DND-41 (cell line): ENCODE results near the gene C2CD2L.
A peak's percentile ranks its signal among the peaks of the same experiment; 100 is the strongest.

Experiments used
- EZH2 ChIP-seq: IDR thresholded peaks from 3 replicates; pipeline ENCODE4 v1.6.1; 2012; ENCODE audit warnings: borderline replicate concordance, low read depth, mild to moderate bottlenecking, moderate library complexity, low read length, inconsistent platforms; ENCODE audit not compliant: severe bottlenecking
- TF ChIP-seq, protein P1 (sequence below): IDR thresholded peaks from 2 replicates; pipeline ENCODE4 v1.5.1; 2012; ENCODE audit warnings: borderline replicate concordance, low read length, moderate library complexity, mild to moderate bottlenecking; ENCODE audit not compliant: poor library complexity, severe bottlenecking; ENCODE audit errors: extremely low read depth

GRCh38 chr11:119094816-119095065 lies 12.4 kb upstream of the C2CD2L start:
- no peak for TF ChIP-seq EZH2
- TF ChIP-seq, protein P1, sequence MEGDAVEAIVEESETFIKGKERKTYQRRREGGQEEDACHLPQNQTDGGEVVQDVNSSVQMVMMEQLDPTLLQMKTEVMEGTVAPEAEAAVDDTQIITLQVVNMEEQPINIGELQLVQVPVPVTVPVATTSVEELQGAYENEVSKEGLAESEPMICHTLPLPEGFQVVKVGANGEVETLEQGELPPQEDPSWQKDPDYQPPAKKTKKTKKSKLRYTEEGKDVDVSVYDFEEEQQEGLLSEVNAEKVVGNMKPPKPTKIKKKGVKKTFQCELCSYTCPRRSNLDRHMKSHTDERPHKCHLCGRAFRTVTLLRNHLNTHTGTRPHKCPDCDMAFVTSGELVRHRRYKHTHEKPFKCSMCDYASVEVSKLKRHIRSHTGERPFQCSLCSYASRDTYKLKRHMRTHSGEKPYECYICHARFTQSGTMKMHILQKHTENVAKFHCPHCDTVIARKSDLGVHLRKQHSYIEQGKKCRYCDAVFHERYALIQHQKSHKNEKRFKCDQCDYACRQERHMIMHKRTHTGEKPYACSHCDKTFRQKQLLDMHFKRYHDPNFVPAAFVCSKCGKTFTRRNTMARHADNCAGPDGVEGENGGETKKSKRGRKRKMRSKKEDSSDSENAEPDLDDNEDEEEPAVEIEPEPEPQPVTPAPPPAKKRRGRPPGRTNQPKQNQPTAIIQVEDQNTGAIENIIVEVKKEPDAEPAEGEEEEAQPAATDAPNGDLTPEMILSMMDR, result peak; percentile 61
